Prostate gland (tissue), 2 donors: ENCODE data around the gene IVD. TPM values are rescaled to one million over a fixed set of nuclear protein-coding genes. Genes with fewer than 3 reads are reported as not detected.

Experiments
- DNase-seq: peaks from one replicate; pipeline ENCODE4 v3.0.0-alpha.2; 2019; ENCODE audit warnings: low spot score
- H3K27ac ChIP-seq, 2 donors: fragments of 200-600 bp; sonication (generic); 2 replicates each; pipeline ENCODE4 v1.5.1; 2017 to 2019
- H3K27me3 ChIP-seq: fragments of 200-600 bp; sonication (generic); replicated peaks from 2 replicates; pipeline ENCODE4 v1.5.1; 2019; ENCODE audit not compliant: insufficient read depth
- H3K36me3 ChIP-seq, 2 donors: fragments of 200-600 bp; sonication (generic); 1 replicate in 1 of 2; 2 replicates in 1 of 2; pipeline versions ENCODE4 v1.5.1 to v1.8.1; 2017 to 2019
- H3K4me1 ChIP-seq: fragments of 200-600 bp; sonication (generic); replicated peaks from 2 replicates; pipeline ENCODE4 v1.5.1; 2019
- H3K4me3 ChIP-seq, 2 donors: fragments of 200-600 bp; sonication (generic); 2 replicates each; pipeline ENCODE4 v1.5.1; 2017 to 2019
- H3K9me3 ChIP-seq: fragments of 200-600 bp; sonication (generic); 2 replicates; pipeline ENCODE4 v1.5.1; 2017
- CTCF ChIP-seq, 4 experiments: fragments of 200-600 bp in 2 of 4; fragments of 450-650 bp in 2 of 4; sonication (generic) in 2 of 4; IDR thresholded peaks; 1 replicate in 3 of 4; 2 replicates in 1 of 4; pipeline ENCODE4 v1.5.1; 2016 to 2019; ENCODE audit warnings: antibody characterized with exemption in 4 of 4, mild to moderate bottlenecking in 2 of 4, moderate library complexity in 2 of 4
- POLR2A ChIP-seq: fragments of 450-650 bp; IDR thresholded peaks from one replicate; pipeline ENCODE4 v1.6.1; 2016; ENCODE audit warnings: antibody characterized with exemption, mild to moderate bottlenecking
- POLR2AphosphoS5 ChIP-seq: sonication (generic); formaldehyde crosslinking; IDR thresholded peaks from one replicate; pipeline ENCODE4 v1.6.1; 2017; ENCODE audit warnings: antibody characterized with exemption
- WGBS: methylation state at CpG from one replicate; pipeline ENCODE4 v1.1.5; 2018; 5-methylcytosine and 5-hydroxymethylcytosine counted together
- intact Hi-C: fragments of 100-400 bp; cut with DNase I; formaldehyde crosslinking; loops from one replicate; pipeline ENCODE4 v1.14.2; 2022
- total RNA-seq, 2 donors: library from RNA; depleted of rRNA; stranded (reverse); fragments of >200 nt; gene quantifications; one replicate each; pipeline ENCODE4 v1.1.0, GENCODE V29; 2016

The IVD gene
- total RNA-seq, 2 donors from 2014 or later = 112 to 115 TPM

DNA sequence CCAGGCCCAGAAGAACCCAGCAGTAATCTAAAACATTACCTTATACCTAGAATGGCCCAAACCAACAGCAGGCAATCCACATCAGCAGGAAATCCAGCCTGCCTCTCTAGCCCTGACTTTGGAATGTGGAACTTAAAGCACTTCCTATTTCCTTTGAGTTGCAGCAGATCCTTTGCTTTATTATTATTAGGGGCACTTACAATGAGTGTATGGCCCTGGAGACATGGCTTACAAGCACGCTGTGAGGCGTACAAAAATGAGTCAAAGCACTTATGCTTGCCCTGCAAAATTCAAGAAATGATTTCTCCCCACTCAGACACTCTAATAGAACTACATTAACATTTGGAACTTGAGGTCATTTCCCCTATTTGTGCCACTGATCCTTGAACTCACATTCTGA is 32.6 kb upstream of the IVD start:
- H3K36me3 ChIP-seq = no peaks in the 10 kb centered on the region
- no peak overlapping the region for H3K27ac ChIP-seq
- H3K4me1 ChIP-seq = peaks cover 2% of the 10 kb centered on the region
- intact Hi-C loops = no loop called here
- TF ChIP-seq CTCF (IDR thresholded peaks at IDR 0.05) = no peak
- no peaks in the 10 kb centered on the region for H3K27me3 ChIP-seq
- no peak overlapping the region for H3K4me3 ChIP-seq
- H3K9me3 ChIP-seq = no peaks in the 10 kb centered on the region
- 71% methylated on average over 2 of the region's 2 CpGs for WGBS
- DNase-seq = no peak

GRCh38 chr15:40377606-40378005 is 28.0 kb upstream of the IVD start:
- Histone ChIP-seq H3K4me3 (no peak overlapping the region), H3K27ac (no peak overlapping the region), H3K4me1 (no peaks in the 10 kb centered on the region), H3K27me3 (no peaks in the 10 kb centered on the region), H3K9me3 (no peaks in the 10 kb centered on the region), H3K36me3 (no peaks in the 10 kb centered on the region)
- intact Hi-C loops = no loop called here
- no peak for DNase-seq
- WGBS = 67% methylated on average over 3 of the region's 3 CpGs
- TF ChIP-seq CTCF (IDR thresholded peaks at IDR 0.05) (no peak), POLR2AphosphoS5 (no peak), POLR2A (no peak)

DNA sequence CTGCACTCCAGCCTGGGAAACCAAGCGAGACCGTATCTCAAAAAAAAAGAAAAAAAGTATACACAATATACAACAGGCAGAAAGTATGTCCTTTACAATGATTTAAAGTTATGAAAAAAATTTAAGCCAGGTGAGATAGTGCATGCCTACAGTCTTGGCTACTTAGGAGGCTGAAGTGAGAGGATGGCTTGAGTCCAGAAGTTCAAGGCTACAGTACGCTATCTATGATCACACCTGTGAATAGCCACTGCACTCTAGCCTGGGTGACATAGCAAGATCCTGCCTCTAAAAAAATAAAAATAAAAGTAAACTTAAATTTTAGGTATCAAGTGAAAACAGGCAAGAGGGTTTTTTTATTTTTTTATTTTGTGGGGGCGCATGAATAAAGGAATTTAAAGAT is 26.2 kb upstream of the IVD start:
- H3K4me3 ChIP-seq = no peak overlapping the region
- no peaks in the 10 kb centered on the region for H3K4me1 ChIP-seq
- H3K27ac ChIP-seq = no peak overlapping the region
- no peaks in the 10 kb centered on the region for H3K36me3 ChIP-seq
- no peaks in the 10 kb centered on the region for H3K9me3 ChIP-seq
- H3K27me3 ChIP-seq = no peaks in the 10 kb centered on the region
- intact Hi-C loops = no loop called here
- no peak for TF ChIP-seq POLR2AphosphoS5
- TF ChIP-seq CTCF (IDR thresholded peaks at IDR 0.05) = no peak
- TF ChIP-seq POLR2A = no peak
- WGBS = 88% methylated on average over 4 of the region's 4 CpGs
- DNase-seq = no peak

GRCh38 chr15:40379853-40380252 is 25.7 kb upstream of the IVD start:
- WGBS = 22% methylated on average over 4 of the region's 4 CpGs
- TF ChIP-seq POLR2A (no peak), POLR2AphosphoS5 (no peak), CTCF (IDR thresholded peaks at IDR 0.05) (no peak)
- intact Hi-C loops = no loop called here
- no peaks in the 10 kb centered on the region for H3K36me3 ChIP-seq
- H3K4me1 ChIP-seq = no peaks in the 10 kb centered on the region
- no peak overlapping the region for H3K27ac ChIP-seq
- H3K4me3 ChIP-seq = no peak overlapping the region
- no peak for DNase-seq
- no peaks in the 10 kb centered on the region for H3K27me3 ChIP-seq
- no peaks in the 10 kb centered on the region for H3K9me3 ChIP-seq

- TF ChIP-seq POLR2A (no peak), POLR2AphosphoS5 (no peak), CTCF (IDR thresholded peaks at IDR 0.05) (no peak)
- intact Hi-C loops = no loop called here
- DNase-seq = no peak
- no peaks in the 10 kb centered on the region for H3K9me3 ChIP-seq
- WGBS = 98% methylated on average over 10 of the region's 10 CpGs
- no peaks in the 10 kb centered on the region for H3K36me3 ChIP-seq
- no peak overlapping the region for H3K4me3 ChIP-seq
- H3K4me1 ChIP-seq = no peaks in the 10 kb centered on the region
- no peaks in the 10 kb centered on the region for H3K27me3 ChIP-seq
- no peak overlapping the region for H3K27ac ChIP-seq
These were observed 25.0 kb upstream of the IVD start for GRCh38 chr15:40380636-40381035.
